Astrocyte of the spinal cord (primary cell): ENCODE results near the gene UBE2D1.

ENCODE experiments used
- DNase-seq: peaks from one replicate; pipeline ENCODE4 v3.0.0; 2011; ENCODE audit warnings: low read depth, low spot score
- H3K4me3 ChIP-seq: 2 replicates; pipeline ENCODE4 v1.5.1; 2011; ENCODE audit warnings: low read depth, mild to moderate bottlenecking, low read length, moderate library complexity
- in situ Hi-C: cut with HindIII; loops from 2 replicates; pipeline ENCODE4 v1.10.0; 2017; ENCODE audit warnings: low sequenced_read_pairs
- TF ChIP-seq, protein P1 (sequence below): IDR thresholded peaks from 2 replicates; pipeline ENCODE4 v1.5.1; 2012; ENCODE audit warnings: low read depth, mild to moderate bottlenecking, low read length, inconsistent platforms

UBE2D1 gene

DNA sequence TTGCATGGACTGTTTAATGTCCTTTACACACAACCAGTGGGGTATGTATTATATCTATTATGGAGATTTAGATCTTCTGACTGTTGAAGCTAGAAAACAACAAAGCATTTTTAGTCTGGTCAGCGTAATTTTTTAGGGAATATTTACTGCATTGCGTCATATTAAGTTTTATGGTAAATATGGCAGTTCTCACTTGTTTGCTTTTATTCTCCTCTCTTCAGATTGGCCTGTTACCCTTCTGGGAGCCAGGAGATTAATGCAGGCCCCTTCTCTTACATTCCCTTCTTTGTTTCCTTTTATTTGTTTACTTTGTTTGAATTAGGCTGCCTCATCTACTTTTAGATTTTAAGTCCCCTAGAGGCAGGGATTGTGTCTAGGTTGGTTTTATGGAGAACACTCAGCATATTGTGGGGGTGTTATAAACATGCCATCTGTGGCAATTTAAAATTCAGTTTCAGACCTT is 13.8 kb downstream of the UBE2D1 start:
- TF ChIP-seq, protein P1, sequence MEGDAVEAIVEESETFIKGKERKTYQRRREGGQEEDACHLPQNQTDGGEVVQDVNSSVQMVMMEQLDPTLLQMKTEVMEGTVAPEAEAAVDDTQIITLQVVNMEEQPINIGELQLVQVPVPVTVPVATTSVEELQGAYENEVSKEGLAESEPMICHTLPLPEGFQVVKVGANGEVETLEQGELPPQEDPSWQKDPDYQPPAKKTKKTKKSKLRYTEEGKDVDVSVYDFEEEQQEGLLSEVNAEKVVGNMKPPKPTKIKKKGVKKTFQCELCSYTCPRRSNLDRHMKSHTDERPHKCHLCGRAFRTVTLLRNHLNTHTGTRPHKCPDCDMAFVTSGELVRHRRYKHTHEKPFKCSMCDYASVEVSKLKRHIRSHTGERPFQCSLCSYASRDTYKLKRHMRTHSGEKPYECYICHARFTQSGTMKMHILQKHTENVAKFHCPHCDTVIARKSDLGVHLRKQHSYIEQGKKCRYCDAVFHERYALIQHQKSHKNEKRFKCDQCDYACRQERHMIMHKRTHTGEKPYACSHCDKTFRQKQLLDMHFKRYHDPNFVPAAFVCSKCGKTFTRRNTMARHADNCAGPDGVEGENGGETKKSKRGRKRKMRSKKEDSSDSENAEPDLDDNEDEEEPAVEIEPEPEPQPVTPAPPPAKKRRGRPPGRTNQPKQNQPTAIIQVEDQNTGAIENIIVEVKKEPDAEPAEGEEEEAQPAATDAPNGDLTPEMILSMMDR, result no peak

DNA sequence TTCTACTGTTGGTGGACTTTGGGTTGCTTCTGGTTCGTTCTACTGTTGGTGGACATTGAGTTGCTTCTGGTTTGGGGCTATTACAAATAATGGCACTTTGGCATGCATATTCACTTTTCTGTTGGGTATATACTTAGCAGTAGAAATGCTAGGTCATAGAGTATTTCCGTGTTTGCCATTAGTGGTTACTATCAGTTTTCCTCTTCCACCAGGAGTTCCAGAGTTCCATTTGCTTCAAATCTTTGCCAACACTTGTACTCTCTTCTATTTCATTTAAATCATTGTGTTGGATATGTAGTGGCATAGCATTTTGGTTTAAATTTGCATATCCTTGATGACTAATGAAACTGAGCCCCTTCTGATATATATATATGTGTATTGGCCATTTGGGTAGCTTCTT is 15.2 kb downstream of the UBE2D1 start:
- DNase-seq, result no peak
- H3K4me3 ChIP-seq, result no peak overlapping the region
- in situ Hi-C loops, result no loop called here
- TF ChIP-seq, protein P1, result no peak

More for the DNA sequence above, 13.8 kb downstream of the UBE2D1 start:
- DNase-seq, result no peak
- H3K4me3 ChIP-seq, result no peak overlapping the region
- in situ Hi-C loops, result no loop called here

DNA sequence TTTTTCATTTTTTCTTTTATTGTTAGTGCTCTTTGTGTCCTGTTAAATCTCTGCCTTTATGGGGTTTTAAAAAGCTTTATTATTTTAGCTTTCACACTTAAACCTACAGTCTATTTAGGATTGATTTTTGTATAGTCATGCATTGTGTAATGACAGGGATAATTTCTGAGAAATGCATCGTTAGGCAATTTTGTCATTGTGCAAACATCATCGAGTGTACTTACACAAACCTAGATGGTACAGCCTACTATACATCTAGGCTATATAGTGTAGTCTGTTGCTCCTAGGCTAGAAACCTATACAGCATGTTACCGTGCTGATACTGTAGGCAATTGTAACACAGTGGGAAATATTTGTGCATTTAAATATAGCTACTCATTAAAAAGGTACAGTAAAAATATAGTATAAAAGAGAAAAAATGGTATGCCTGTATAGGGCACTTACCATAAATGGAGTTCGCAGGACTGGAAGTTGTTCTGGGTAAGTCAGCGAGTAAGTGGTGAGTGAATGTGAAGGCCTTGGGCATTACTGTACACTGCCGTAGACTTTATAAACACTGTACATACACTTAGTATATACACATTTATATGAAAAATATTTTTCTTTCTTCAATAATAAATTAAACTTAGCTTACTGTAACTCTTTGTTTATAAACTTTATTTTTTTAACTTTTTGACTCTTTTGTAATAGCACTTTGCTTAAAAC is 16.0 kb downstream of the UBE2D1 start:
- in situ Hi-C loops, result no loop called here
- no peak for DNase-seq
- TF ChIP-seq, protein P1, result no peak
- H3K4me3 ChIP-seq, result no peak overlapping the region

DNA sequence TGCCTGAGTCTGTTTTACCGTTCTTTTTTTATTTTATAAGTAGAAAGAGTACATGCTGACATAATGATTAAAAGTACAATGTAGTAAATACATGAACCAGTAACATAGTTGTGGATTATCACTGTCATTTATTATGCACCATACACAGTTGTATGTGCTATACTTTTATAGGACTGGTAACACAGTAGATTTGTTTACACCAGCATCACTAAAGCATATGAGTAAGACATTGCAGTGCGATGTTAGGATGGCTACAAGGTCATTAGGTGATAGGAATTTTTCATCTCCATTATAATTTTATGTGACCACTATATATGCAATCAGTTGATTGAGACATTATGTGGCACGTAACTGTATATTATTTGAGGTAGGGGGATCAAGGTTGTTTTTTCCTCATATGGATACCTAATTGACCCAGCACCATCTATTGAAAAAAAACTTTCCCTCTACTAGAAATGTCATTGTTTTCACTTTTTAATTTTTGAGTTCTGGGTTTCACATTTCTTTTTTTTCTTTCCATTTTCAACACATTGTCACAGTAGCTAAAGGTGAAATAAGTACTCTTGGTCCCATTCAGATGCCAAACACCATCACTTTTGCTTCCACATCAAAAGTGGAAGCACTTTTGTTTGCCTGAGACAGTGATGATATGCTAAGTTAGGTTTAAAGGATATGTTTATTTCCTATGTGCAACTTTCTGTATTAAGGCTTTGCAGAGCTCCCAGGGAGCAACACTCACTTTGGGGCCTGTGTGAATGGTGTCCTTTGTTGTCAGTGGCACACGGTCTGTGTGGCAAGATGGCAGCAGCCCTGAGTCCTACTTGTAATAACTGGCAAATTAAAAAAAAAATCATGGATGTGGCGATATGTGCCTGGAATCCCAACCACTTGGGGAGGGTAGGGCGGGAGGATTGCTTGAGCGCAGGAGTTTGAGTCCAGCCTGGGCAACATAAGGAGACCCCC is 17.1 kb downstream of the UBE2D1 start:
- in situ Hi-C loops, result no loop called here
- TF ChIP-seq, protein P1, result no peak
- no peak overlapping the region for H3K4me3 ChIP-seq
- DNase-seq, result no peak

GRCh38 chr10:58352956-58353610 is 18.3 kb downstream of the UBE2D1 start:
- TF ChIP-seq, protein P1, result no peak
- no peak overlapping the region for H3K4me3 ChIP-seq
- no peak for DNase-seq
- in situ Hi-C loops, result no loop called here

- in situ Hi-C loops, result no loop called here
- DNase-seq, result no peak
- TF ChIP-seq, protein P1, result no peak
- H3K4me3 ChIP-seq, result no peak overlapping the region
These were observed 21.9 kb downstream of the UBE2D1 start for GRCh38 chr10:58356756-58357155.
